ENCODE results near the gene TM9SF4. TPM values are rescaled to one million over a fixed set of nuclear protein-coding genes. Genes with fewer than 3 reads are reported as not detected.

TM9SF4 gene
- polyA plus RNA-seq, 4 donors = 10.5 to 85.8 (median 20.2) TPM

Other genes with a start within 250 kb of the TM9SF4 start
- gene DUSP15, start 239.2 kb upstream of the TM9SF4 start, polyA plus RNA-seq = 10 to 100 TPM in 1 of 4 donors, 1 to 10 TPM in 2, not detected in 1; 1.4 to 10.2 (median 2.9) TPM
- under 1 TPM in 2 of 4 donors, not detected in 2; 0.07 to 0.38 TPM for gene TTLL9, start 239.1 kb upstream of the TM9SF4 start, polyA plus RNA-seq
- 10 to 100 TPM; 14.2 to 18.3 (median 15.7) TPM for gene PDRG1, start 157.7 kb upstream of the TM9SF4 start, polyA plus RNA-seq
- under 1 TPM in 2 of 4 donors, not detected in 2; 0.21 to 0.37 TPM for gene XKR7, start 141.6 kb upstream of the TM9SF4 start, polyA plus RNA-seq
- 1 to 10 TPM in 3 of 4 donors, under 1 TPM in 1; 0.22 to 7.5 (median 1.5) TPM for gene CCM2L, start 99.3 kb upstream of the TM9SF4 start, polyA plus RNA-seq
- gene HCK, start 57.5 kb upstream of the TM9SF4 start, polyA plus RNA-seq = 10 to 100 TPM; 10.1 to 34.0 (median 11.0) TPM
- 100 to 1,000 TPM in 1 of 4 donors, 10 to 100 TPM in 1, 1 to 10 TPM in 2; 3.2 to 129 (median 8.6) TPM for gene PLAGL2, start 98.0 kb downstream of the TM9SF4 start, polyA plus RNA-seq
- 100 to 1,000 TPM in 1 of 4 donors, 10 to 100 TPM in 3; 11.1 to 147 (median 21.0) TPM for gene POFUT1, start 98.2 kb downstream of the TM9SF4 start, polyA plus RNA-seq
- gene KIF3B, start 167.9 kb downstream of the TM9SF4 start, polyA plus RNA-seq = 10 to 100 TPM; 16.2 to 62.0 (median 26.5) TPM
- 10 to 100 TPM; 16.8 to 66.8 (median 20.6) TPM for gene ASXL1, start 248.6 kb downstream of the TM9SF4 start, polyA plus RNA-seq